Loucy (cell line): ENCODE results near the gene CBX8.

Source experiments
- CTCF ChIP-seq: fragments of 200-600 bp; sonication (generic); conservative IDR thresholded peaks from 2 replicates; pipeline ENCODE4 v1.5.1; 2014; ENCODE audit warnings: mild to moderate bottlenecking, antibody characterized with exemption, low read length
- EZH2phosphoT487 ChIP-seq: fragments of 200-600 bp; IDR thresholded peaks from 2 replicates; pipeline ENCODE4 v1.6.1; 2018; ENCODE audit warnings: antibody characterized with exemption, mild to moderate bottlenecking, moderate library complexity, borderline replicate concordance

GRCh38 chr17:79824234-79824633 is 27.4 kb upstream of the CBX8 start:
- TF ChIP-seq CTCF (no peak), EZH2phosphoT487 (no peak)
